Measurements from ENCODE around the gene KCNC3. TPM values are rescaled to one million over a fixed set of nuclear protein-coding genes. Genes with fewer than 3 reads are reported as not detected.
A peak's percentile ranks its signal among the peaks of the same experiment; 100 is the strongest.

The KCNC3 gene
- polyA plus RNA-seq, 2 of the 4 experiments (the other 2 are of a cell fraction): 0.17 to 1.4 TPM

DNA sequence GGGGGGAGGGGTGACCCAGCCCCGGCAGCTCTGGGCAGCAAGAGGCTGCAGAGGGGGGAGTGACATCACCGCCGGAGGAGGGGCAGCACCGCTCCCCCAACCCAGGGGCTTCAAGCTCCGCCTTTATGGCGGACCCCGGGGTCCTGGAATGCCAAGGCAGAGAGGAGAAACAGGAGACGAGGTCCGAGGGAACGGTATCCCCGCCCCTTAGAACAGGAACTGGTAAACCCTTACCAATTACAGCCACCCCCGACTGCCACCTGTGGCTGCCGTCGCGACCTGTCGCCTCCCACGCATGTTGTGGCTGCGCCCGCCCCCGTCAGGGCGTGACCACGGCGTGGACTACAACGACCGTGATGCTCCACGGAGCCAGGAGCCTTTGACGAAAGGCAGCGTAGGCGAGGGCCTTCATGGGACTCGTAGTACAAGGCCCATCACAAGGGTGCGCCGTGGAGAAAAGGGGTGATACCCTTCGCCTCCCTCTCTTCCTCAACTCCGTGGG lies 4.1 kb upstream of the KCNC3 start:
- TF ChIP-seq, protein P1, sequence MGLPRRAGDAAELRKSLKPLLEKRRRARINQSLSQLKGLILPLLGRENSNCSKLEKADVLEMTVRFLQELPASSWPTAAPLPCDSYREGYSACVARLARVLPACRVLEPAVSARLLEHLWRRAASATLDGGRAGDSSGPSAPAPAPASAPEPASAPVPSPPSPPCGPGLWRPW (IDR thresholded peaks at IDR 0.05): no peak
- TF ChIP-seq RNF2 (IDR thresholded peaks at IDR 0.05; ENCODE audit: borderline replicate concordance, low read depth): 0 out of 2 replicates have a peak, but pooled peaks have one; percentile 36
- TF ChIP-seq SREBF2 (IDR thresholded peaks at IDR 0.05): no peak
- peak; percentile 56; the same call in 1 of the 2 replicates for TF ChIP-seq MYC (IDR thresholded peaks at IDR 0.05; ENCODE audit: borderline replicate concordance, low read length)
- peak; percentile 26; the same call in 1 of the 2 replicates for TF ChIP-seq POLR2A (IDR thresholded peaks at IDR 0.05; ENCODE audit: low read length)
- no peak for TF ChIP-seq RARB (CRISPR knock-in tag; IDR thresholded peaks at IDR 0.05)
- ChIA-PET CTCF (interaction anchor here (0.9 to 2.3 kb wide), 5 partner anchors 11 to 186 kb away, joined by 3 to 12 read pairs (median 9); no protein-coding TSS in a partner anchor), POLR2A (interaction anchor here (0.6 to 1.4 kb wide), 9 partner anchors 8 to 178 kb away, joined by 3 to 8 read pairs (median 3); partner anchors contain the start of genes JOSD2, MYH14 and POLD1)
- H3K4me1 ChIP-seq: peaks cover 31% of the 10 kb centered on the region
- WGBS (ENCODE audit: missing lambda C conversion rate): 2% methylated on average over 33 of the region's 34 CpGs
- DNase-seq (ENCODE audit: low read depth in 1 of 2, low spot score in 1 of 2): peak; percentile 97 to 98
- peak; percentile 77 for FAIRE-seq
- H3K4me3 ChIP-seq: peak overlapping the region; percentile 45
- H3K27ac ChIP-seq: peak overlapping the region; percentile 75 to 88
- H3K9me3 ChIP-seq: 0 out of 3 replicates have a peak, but pooled peaks cover 3% of the 10 kb centered on the region
- peak overlapping the region; percentile 81 for H3K4me2 ChIP-seq
- peak; percentile 58 to 69 for ATAC-seq

DNA sequence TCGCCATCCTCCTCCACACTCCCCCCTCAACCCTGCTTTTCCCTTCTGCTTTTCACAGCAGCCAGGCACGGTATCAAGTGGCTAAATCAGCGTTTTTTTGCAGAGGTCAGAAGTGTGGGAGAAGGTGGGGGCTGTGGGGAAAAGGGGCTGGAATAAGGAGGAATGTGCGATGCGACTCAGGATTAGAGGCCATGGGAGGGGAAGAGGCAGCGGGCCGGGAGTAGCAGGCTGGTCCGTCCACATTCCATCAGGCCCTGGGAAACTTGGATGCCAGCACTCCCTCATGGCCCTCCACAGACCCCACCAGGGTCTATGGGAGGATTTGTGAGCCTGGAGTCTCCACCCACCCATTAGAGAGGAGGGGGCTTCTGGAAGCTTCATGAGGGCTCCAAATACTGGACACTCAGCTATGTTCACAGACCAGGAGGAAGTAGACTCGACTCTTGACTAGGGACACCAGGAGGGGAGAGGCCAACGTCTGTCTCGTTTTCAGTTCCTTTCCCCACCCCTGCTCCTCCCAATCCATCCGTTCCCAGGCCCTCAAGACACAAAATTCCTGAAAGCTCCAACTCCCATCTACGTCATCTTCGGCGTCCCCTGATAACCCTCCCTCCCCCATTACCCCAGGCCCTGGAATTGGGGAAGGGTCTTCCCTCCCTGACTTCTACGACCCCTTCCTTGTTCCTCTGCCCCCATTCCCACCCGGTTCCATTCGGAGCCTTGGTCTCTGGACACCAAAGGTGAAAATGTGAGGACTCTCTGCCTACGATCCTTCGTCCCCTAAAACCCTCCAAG lies 3.3 kb upstream of the KCNC3 start:
- Histone ChIP-seq H3K4me2 (peak overlapping the region; percentile 81), H3K9me3 (0 out of 3 replicates have a peak, but pooled peaks cover 3% of the 10 kb centered on the region), H3K4me3 (peak overlapping the region; percentile 45; the same call in 2 of the 3 replicates), H3K27ac (peak overlapping the region in 1 of 2 experiments; percentile 88; a peak in 2 of 6 replicates), H3K4me1 (peaks cover 34% of the 10 kb centered on the region)
- FAIRE-seq: no peak
- DNase-seq (ENCODE audit: low read depth in 1 of 2, low spot score in 1 of 2): no peak
- CTCF ChIA-PET: interaction anchor here (1.6 to 2.3 kb wide), 3 partner anchors 12 to 185 kb away, joined by 4 to 12 read pairs (median 9); no protein-coding TSS in a partner anchor
- WGBS (ENCODE audit: missing lambda C conversion rate): 62% methylated on average over 20 of the region's 20 CpGs
- POLR2A ChIA-PET: interaction anchor here (0.6 to 1.0 kb wide), 2 partner anchors 36 to 129 kb away, joined by 3 read pairs; partner anchors contain the start of gene MYH14
- TF ChIP-seq, protein P2, sequence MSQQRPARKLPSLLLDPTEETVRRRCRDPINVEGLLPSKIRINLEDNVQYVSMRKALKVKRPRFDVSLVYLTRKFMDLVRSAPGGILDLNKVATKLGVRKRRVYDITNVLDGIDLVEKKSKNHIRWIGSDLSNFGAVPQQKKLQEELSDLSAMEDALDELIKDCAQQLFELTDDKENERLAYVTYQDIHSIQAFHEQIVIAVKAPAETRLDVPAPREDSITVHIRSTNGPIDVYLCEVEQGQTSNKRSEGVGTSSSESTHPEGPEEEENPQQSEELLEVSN (IDR thresholded peaks at IDR 0.05; ENCODE audit: borderline replicate concordance, low read depth): no peak
- TF ChIP-seq MAFK (IDR thresholded peaks at IDR 0.05; ENCODE audit: partially characterized antibody) (peak; percentile 24), JUN (IDR thresholded peaks at IDR 0.05) (no peak)
- ATAC-seq: no peak

DNA sequence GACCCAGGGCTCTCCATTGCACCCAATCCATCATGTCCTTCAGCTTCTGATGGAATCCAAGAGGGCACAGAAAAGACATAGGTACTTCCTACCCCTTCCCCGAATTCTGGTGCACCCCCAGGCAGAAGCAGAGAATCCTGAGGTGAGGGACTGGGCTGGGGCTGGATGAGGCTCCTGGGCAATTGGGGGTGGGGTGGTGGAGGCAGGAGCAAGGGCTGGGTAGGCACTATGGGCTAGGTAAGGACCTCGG lies 2.7 kb upstream of the KCNC3 start:
- Histone ChIP-seq H3K4me2 (peak overlapping the region; percentile 99; the same call in 1 of the 3 replicates), H3K4me3 (no peak overlapping the region), H3K27ac (no peak overlapping the region), H3K4me1 (peaks cover 34% of the 10 kb centered on the region), H3K9me3 (0 out of 3 replicates have a peak, but pooled peaks cover 3% of the 10 kb centered on the region)
- no peak for ATAC-seq
- TF ChIP-seq, protein P3, sequence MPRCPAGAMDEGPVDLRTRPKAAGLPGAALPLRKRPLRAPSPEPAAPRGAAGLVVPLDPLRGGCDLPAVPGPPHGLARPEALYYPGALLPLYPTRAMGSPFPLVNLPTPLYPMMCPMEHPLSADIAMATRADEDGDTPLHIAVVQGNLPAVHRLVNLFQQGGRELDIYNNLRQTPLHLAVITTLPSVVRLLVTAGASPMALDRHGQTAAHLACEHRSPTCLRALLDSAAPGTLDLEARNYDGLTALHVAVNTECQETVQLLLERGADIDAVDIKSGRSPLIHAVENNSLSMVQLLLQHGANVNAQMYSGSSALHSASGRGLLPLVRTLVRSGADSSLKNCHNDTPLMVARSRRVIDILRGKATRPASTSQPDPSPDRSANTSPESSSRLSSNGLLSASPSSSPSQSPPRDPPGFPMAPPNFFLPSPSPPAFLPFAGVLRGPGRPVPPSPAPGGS (IDR thresholded peaks at IDR 0.05): no peak
- TF ChIP-seq MAFK (IDR thresholded peaks at IDR 0.05; ENCODE audit: partially characterized antibody) (no peak), HOXB5 (CRISPR knock-in tag; IDR thresholded peaks at IDR 0.05) (no peak), NFE2L2 (conservative IDR thresholded peaks at IDR 0.05; ENCODE audit: low read length) (no peak), CHD2 (IDR thresholded peaks at IDR 0.05; ENCODE audit: low read length, partially characterized antibody) (no peak), BHLHE40 (IDR thresholded peaks at IDR 0.05; ENCODE audit: low read depth, low read length) (no peak), NPAS2 (CRISPR knock-in tag; IDR thresholded peaks at IDR 0.05; ENCODE audit: borderline replicate concordance) (no peak), HDAC2 (IDR thresholded peaks at IDR 0.05) (no peak), RFX5 (IDR thresholded peaks at IDR 0.05) (no peak), JUNB (IDR thresholded peaks at IDR 0.05) (no peak), POLR2A (IDR thresholded peaks at IDR 0.05; ENCODE audit: low read length) (no peak), SREBF2 (IDR thresholded peaks at IDR 0.05) (no peak), JUN (IDR thresholded peaks at IDR 0.05) (no peak), POLR2AphosphoS2 (conservative IDR thresholded peaks at IDR 0.05; ENCODE audit: low read length) (no peak), FOSL2 (IDR thresholded peaks at IDR 0.05) (no peak), FOSL2 (CRISPR knock-in tag; IDR thresholded peaks at IDR 0.05) (no peak), GATA3 (IDR thresholded peaks at IDR 0.05; ENCODE audit: borderline replicate concordance) (no peak), TFCP2L1 (CRISPR knock-in tag; IDR thresholded peaks at IDR 0.05) (no peak), SMC3 (IDR thresholded peaks at IDR 0.05) (no peak)
- TF ChIP-seq, protein P4, sequence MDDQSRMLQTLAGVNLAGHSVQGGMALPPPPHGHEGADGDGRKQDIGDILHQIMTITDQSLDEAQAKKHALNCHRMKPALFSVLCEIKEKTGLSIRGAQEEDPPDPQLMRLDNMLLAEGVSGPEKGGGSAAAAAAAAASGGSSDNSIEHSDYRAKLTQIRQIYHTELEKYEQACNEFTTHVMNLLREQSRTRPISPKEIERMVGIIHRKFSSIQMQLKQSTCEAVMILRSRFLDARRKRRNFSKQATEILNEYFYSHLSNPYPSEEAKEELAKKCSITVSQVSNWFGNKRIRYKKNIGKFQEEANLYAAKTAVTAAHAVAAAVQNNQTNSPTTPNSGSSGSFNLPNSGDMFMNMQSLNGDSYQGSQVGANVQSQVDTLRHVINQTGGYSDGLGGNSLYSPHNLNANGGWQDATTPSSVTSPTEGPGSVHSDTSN (IDR thresholded peaks at IDR 0.05): no peak
- TF ChIP-seq, protein P5, sequence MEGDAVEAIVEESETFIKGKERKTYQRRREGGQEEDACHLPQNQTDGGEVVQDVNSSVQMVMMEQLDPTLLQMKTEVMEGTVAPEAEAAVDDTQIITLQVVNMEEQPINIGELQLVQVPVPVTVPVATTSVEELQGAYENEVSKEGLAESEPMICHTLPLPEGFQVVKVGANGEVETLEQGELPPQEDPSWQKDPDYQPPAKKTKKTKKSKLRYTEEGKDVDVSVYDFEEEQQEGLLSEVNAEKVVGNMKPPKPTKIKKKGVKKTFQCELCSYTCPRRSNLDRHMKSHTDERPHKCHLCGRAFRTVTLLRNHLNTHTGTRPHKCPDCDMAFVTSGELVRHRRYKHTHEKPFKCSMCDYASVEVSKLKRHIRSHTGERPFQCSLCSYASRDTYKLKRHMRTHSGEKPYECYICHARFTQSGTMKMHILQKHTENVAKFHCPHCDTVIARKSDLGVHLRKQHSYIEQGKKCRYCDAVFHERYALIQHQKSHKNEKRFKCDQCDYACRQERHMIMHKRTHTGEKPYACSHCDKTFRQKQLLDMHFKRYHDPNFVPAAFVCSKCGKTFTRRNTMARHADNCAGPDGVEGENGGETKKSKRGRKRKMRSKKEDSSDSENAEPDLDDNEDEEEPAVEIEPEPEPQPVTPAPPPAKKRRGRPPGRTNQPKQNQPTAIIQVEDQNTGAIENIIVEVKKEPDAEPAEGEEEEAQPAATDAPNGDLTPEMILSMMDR (IDR thresholded peaks at IDR 0.05): no peak
- POLR2A ChIA-PET: interaction anchor here (0.6 kb wide), 1 partner anchor 36 kb away, joined by 3 read pairs; no protein-coding TSS in a partner anchor
- WGBS (ENCODE audit: missing lambda C conversion rate): 41% methylated on average over 2 of the region's 2 CpGs
- DNase-seq (ENCODE audit: low read depth in 1 of 2, low spot score in 1 of 2): no peak
- CTCF ChIA-PET: interaction anchor here (0.8 to 1.7 kb wide), 2 partner anchors 25 to 184 kb away, joined by 3 to 9 read pairs; no protein-coding TSS in a partner anchor
- FAIRE-seq: no peak

Data from A549 (cell line).